Upper lobe of left lung (tissue), 4 donors: Measurements from ENCODE around the gene NAALADL1.

ENCODE experiments used
- CTCF ChIP-seq, 6 experiments: fragments of 450-650 bp in 4 of 6; fragments of 200-600 bp in 2 of 6; sonication (generic) in 2 of 6; IDR thresholded peaks; one replicate each; pipeline ENCODE4 v1.5.1; 2016 to 2019; ENCODE audit warnings: antibody characterized with exemption in 6 of 6
- EP300 ChIP-seq, 4 donors: sonication (generic); formaldehyde crosslinking; IDR thresholded peaks; one replicate each; pipeline ENCODE4 v1.5.1; 2017; ENCODE audit warnings: antibody characterized with exemption in 4 of 4, control low read depth in 2 of 4
- POLR2A ChIP-seq, 4 donors: fragments of 450-650 bp; IDR thresholded peaks; one replicate each; pipeline ENCODE4 v1.5.1; 2016 to 2017; ENCODE audit warnings: antibody characterized with exemption in 4 of 4, mild to moderate bottlenecking in 2 of 4
- POLR2AphosphoS5 ChIP-seq, 2 donors: sonication (generic); formaldehyde crosslinking; IDR thresholded peaks; one replicate each; pipeline ENCODE4 v1.5.1; 2017; ENCODE audit warnings: antibody characterized with exemption in 2 of 2

- no peak for TF ChIP-seq POLR2A (IDR thresholded peaks at IDR 0.05)
- no peak for TF ChIP-seq EP300 (IDR thresholded peaks at IDR 0.05)
- TF ChIP-seq CTCF (IDR thresholded peaks at IDR 0.05), result no peak
- no peak for TF ChIP-seq POLR2AphosphoS5 (IDR thresholded peaks at IDR 0.05)
Measured at GRCh38 chr11:65096926-65097325, 38.6 kb upstream of the NAALADL1 start.
